ENCODE results near the gene WDR74.
A peak's percentile ranks its signal among the peaks of the same experiment; 100 is the strongest.

WDR74 gene

DNA sequence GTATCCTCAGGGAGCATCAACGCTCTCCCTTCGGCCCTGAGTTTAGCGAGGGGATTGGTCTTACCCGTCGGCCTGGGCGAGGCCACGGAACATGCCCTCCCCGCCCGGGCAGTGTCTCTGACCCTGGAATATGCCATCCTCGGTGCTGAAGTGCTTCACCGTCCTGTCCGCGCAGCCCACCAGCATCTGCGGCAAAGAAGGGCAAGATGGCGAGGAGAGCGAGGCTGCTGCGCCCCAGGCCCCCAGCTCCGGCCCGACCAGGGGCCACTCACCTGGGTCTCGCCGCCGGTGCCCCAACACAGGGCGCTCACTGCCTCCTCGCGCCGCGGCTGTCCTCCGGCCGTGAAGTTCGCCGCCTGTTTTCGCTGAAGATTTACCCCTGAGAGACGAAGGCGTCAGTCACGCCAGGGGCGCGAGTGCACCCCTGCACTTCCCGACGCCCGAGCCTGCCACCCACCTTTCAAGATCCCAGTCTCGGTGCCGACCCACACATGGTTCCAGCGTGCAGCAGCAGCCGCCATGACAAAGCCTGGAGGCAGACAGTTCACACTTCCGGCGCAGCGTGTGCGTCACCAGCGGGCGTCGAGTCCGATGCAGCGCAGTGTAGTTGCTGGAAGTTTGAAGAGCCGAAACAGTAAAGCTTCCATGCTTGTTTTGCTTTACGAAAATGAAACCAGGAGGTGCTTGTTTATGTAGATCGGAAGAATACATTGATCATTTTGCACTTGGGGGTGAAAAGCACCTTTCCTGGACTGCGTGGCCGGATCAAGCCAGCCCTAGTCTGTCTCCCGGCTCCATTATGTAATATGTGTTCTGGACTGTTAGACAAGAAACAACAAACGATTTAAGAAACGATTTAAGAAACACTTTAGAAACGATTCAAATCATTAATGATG is at the start of gene WDR74:
Gene WDR74 (minus strand): TSS at position 541 of the 896 bp plus-strand sequence. CDS start 20 bp downstream, at position 521.
- H3K4me3 ChIP-seq (ENCODE audit: control insufficient read depth, low read depth, low read length), result peak within 1 kb of the TSS; percentile 83
- peak; percentile 92 for DNase-seq (ENCODE audit: low read depth)
- TF ChIP-seq, protein P1, sequence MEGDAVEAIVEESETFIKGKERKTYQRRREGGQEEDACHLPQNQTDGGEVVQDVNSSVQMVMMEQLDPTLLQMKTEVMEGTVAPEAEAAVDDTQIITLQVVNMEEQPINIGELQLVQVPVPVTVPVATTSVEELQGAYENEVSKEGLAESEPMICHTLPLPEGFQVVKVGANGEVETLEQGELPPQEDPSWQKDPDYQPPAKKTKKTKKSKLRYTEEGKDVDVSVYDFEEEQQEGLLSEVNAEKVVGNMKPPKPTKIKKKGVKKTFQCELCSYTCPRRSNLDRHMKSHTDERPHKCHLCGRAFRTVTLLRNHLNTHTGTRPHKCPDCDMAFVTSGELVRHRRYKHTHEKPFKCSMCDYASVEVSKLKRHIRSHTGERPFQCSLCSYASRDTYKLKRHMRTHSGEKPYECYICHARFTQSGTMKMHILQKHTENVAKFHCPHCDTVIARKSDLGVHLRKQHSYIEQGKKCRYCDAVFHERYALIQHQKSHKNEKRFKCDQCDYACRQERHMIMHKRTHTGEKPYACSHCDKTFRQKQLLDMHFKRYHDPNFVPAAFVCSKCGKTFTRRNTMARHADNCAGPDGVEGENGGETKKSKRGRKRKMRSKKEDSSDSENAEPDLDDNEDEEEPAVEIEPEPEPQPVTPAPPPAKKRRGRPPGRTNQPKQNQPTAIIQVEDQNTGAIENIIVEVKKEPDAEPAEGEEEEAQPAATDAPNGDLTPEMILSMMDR (conservative IDR thresholded peaks at IDR 0.05; ENCODE audit: control insufficient read depth, insufficient read depth, low read depth, low read length), result no peak

- no peak for DNase-seq (ENCODE audit: low read depth)
- TF ChIP-seq, protein P1 (conservative IDR thresholded peaks at IDR 0.05; ENCODE audit: control insufficient read depth, insufficient read depth, low read depth, low read length), result no peak
- no peak overlapping the region for H3K4me3 ChIP-seq (ENCODE audit: control insufficient read depth, low read depth, low read length)
These were observed 49.7 kb upstream of the WDR74 start for GRCh38 chr11:62889126-62889483.

DNA sequence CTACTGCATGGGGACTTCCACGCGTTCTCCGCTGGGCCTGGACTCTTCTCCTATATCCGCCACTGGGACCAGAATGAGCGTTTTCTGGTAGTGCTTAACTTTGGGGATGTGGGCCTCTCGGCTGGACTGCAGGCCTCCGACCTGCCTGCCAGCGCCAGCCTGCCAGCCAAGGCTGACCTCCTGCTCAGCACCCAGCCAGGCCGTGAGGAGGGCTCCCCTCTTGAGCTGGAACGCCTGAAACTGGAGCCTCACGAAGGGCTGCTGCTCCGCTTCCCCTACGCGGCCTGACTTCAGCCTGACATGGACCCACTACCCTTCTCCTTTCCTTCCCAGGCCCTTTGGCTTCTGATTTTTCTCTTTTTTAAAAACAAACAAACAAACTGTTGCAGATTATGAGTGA is 49.0 kb upstream of the WDR74 start:
- H3K4me3 ChIP-seq (ENCODE audit: control insufficient read depth, low read depth, low read length), result no peak overlapping the region
- DNase-seq (ENCODE audit: low read depth), result no peak
- TF ChIP-seq, protein P1 (conservative IDR thresholded peaks at IDR 0.05; ENCODE audit: control insufficient read depth, insufficient read depth, low read depth, low read length), result no peak

DNA sequence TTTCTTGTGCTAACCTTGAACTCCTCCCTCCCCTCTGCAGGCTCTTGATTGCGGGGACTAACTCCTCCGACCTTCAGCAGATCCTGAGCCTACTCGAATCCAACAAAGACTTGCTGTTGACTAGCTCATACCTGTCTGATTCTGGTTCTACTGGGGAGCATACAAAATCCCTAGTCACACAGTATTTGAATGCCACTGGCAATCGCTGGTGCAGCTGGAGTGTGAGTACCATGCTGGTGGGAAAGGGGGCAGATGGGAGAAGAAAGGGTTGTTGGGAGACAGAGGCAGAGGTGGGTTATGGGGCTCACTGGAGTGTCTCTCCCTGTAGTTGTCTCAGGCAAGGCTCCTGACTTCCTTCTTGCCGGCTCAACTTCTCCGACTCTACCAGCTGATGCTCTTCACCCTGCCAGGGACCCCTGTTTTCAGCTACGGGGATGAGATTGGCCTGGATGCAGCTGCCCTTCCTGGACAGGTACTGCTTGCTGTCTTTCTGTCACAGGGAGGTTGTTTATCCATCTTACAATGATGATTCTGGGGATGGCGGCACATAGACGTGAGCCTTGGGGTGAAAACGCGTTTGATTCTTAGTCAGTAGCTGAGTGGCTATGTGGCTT is 45.9 kb upstream of the WDR74 start:
- DNase-seq (ENCODE audit: low read depth), result no peak
- TF ChIP-seq, protein P1 (conservative IDR thresholded peaks at IDR 0.05; ENCODE audit: control insufficient read depth, insufficient read depth, low read depth, low read length), result no peak
- no peak overlapping the region for H3K4me3 ChIP-seq (ENCODE audit: control insufficient read depth, low read depth, low read length)

DNA sequence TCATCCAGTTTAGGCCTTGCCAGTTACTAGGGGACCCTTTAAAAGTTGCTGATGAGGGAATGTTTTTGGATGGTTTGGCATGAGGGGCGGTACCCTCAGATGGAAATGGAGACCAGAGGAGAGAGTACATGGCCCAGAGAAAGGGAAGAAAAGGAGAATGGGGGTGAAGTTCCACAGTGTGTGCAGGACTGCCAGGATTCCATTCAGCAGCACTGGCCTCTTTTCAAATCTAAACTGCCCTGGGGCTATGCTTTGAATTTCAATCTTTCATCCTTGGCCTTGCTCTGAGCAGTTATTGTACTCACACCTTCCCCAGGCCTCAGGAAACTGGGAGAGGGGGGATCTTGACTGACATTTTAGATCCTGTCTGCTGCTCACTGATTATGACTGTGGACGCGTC is 44.3 kb upstream of the WDR74 start:
- no peak for DNase-seq (ENCODE audit: low read depth)
- TF ChIP-seq, protein P1 (conservative IDR thresholded peaks at IDR 0.05; ENCODE audit: control insufficient read depth, insufficient read depth, low read depth, low read length), result no peak
- H3K4me3 ChIP-seq (ENCODE audit: control insufficient read depth, low read depth, low read length), result peak overlapping the region; percentile 98

DNA sequence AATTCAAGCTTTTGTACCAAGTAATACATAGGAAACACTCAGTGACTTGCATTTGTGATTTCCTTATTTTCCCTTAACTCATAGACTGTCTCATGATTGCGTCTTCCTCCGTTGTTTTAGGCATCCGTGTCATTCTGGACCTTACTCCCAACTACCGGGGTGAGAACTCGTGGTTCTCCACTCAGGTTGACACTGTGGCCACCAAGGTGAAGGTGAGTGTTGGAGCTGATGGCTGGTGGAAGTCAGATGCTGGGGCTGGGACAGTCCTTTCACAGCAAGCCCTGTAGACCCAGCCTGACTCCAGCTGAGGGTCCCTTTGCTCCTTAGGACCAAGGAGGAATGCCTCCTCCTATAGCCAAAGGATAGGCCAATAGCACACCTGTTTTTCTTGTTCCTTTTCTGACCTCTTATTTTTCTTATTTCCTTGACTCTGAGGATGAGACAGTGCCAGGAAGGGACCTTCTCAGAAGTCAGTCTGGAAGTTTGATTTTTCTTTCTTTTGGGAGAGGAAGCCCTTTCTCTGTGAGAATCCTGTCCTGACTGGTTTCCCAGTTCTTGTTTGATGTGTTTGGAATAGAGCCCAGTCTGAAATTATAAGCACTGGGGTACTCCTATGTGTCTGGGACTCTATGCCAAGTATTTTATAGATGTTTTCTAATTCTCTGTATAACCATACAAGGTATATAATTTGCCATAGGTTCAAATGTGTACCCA is 43.6 kb upstream of the WDR74 start:
- no peak for DNase-seq (ENCODE audit: low read depth)
- TF ChIP-seq, protein P1 (conservative IDR thresholded peaks at IDR 0.05; ENCODE audit: control insufficient read depth, insufficient read depth, low read depth, low read length), result no peak
- peak overlapping the region; percentile 98 for H3K4me3 ChIP-seq (ENCODE audit: control insufficient read depth, low read depth, low read length)
